Ascending aorta (tissue), 2 donors: ENCODE data around the gene USP6NL. TPM values are rescaled to one million over a fixed set of nuclear protein-coding genes. Genes with fewer than 3 reads are reported as not detected.

Experiments
- DNase-seq, 2 donors: peaks; one replicate each; pipeline ENCODE4 v3.0.0-alpha.2; 2019; ENCODE audit warnings: low spot score in 2 of 2
- H3K27ac ChIP-seq, 2 donors: fragments of 200-600 bp; sonication (generic); one replicate each; pipeline ENCODE4 v1.5.1; 2016 to 2017; ENCODE audit warnings: mild to moderate bottlenecking in 1 of 2
- H3K27me3 ChIP-seq: fragments of 200-600 bp; sonication (generic); one replicate; pipeline ENCODE4 v1.5.1; 2017
- H3K36me3 ChIP-seq, 2 donors: fragments of 200-600 bp; sonication (generic); one replicate each; pipeline ENCODE4 v1.5.1; 2016
- H3K4me1 ChIP-seq, 2 donors: fragments of 200-600 bp; sonication (generic); one replicate each; pipeline ENCODE4 v1.5.1; 2016 to 2017; ENCODE audit warnings: mild to moderate bottlenecking in 1 of 2
- H3K4me3 ChIP-seq, 2 donors: fragments of 200-600 bp; sonication (generic); one replicate each; pipeline ENCODE4 v1.5.1; 2016 to 2017; ENCODE audit warnings: mild to moderate bottlenecking in 1 of 2
- H3K9me3 ChIP-seq, 2 donors: fragments of 200-600 bp; sonication (generic); one replicate each; pipeline ENCODE4 v1.5.1; 2016
- CTCF ChIP-seq, 3 experiments: fragments of 200-600 bp in 2 of 3; fragments of 450-650 bp in 1 of 3; sonication (generic) in 2 of 3; IDR thresholded peaks; one replicate each; pipeline ENCODE4 v1.5.1; 2016 to 2019; ENCODE audit warnings: antibody characterized with exemption in 3 of 3, mild to moderate bottlenecking in 1 of 3, moderate library complexity in 1 of 3
- intact Hi-C: fragments of 100-400 bp; cut with DNase I; formaldehyde crosslinking; loops from one replicate; pipeline ENCODE4 v1.15.1; 2023
- total RNA-seq: library from RNA; depleted of rRNA; stranded (reverse); fragments of >200 nt; gene quantifications from one replicate; pipeline ENCODE4 v1.1.0, GENCODE V29; 2016

USP6NL gene
- 20.5 TPM for total RNA-seq

- Histone ChIP-seq H3K4me1 (peaks cover 0 to 3% of the 10 kb centered on the region in 2 donors), H3K9me3 (no peaks in the 10 kb centered on the region), H3K4me3 (peak within 1 kb of the TSS; percentile 91 to 96), H3K36me3 (no peaks in the 10 kb centered on the region), H3K27ac (peak within 1 kb of the TSS; percentile 89 to 90), H3K27me3 (no peaks in the 10 kb centered on the region)
- peak; percentile 36 to 91 for DNase-seq
- no peak for TF ChIP-seq CTCF (IDR thresholded peaks at IDR 0.05)
- intact Hi-C loops = loop anchor here (2.0 to 10.0 kb wide), 6 partner anchors 59 to 1736 kb away; partner anchors contain the start of genes DHTKD1, ECHDC3 and SEPHS1
Measured at GRCh38 chr10:11611248-11612020, at the start of gene USP6NL. Gene USP6NL, minus strand, starts transcription at chr10:11611650. Its CDS starts 14,016 bp downstream, at chr10:11597634.

DNA sequence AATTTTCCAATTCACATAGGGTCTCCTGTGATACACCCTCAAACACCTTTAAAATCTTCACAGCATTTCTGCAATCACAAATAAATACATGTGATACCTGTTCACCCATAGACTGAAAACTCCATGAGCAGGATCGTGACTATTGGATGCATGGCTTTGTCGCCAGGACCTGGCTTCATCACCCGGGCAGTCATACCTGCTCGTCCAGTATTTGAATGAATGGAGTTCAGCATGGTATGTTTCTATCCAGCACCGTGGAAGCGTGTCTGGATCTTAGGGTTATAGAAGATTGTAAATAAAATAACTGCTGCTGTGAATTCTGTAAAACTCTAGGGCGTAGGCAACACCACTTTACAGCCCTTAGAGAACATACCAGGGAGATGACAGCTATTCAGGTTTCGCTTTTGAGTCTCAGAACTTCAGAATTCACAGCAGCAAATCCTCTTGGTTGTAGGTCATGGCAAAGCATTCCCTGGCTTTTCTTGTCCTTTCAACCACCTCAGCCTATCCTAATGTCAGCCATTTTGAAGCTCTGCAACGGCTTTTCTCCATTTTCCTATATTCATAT is 47.4 kb upstream of the USP6NL start:
- TF ChIP-seq CTCF (IDR thresholded peaks at IDR 0.05) = no peak
- no peaks in the 10 kb centered on the region for H3K27me3 ChIP-seq
- no peaks in the 10 kb centered on the region for H3K36me3 ChIP-seq
- no peak overlapping the region for H3K4me3 ChIP-seq
- no peaks in the 10 kb centered on the region for H3K9me3 ChIP-seq
- H3K27ac ChIP-seq = no peak overlapping the region
- peak in 1 of 2 donors; percentile 40 for DNase-seq
- H3K4me1 ChIP-seq = no peaks in the 10 kb centered on the region
- intact Hi-C loops = no loop called here

GRCh38 chr10:11655836-11656235 is 44.4 kb upstream of the USP6NL start:
- H3K4me3 ChIP-seq = no peak overlapping the region
- no peaks in the 10 kb centered on the region for H3K4me1 ChIP-seq
- H3K9me3 ChIP-seq = no peaks in the 10 kb centered on the region
- no peak for TF ChIP-seq CTCF (IDR thresholded peaks at IDR 0.05)
- no peaks in the 10 kb centered on the region for H3K27me3 ChIP-seq
- no peak overlapping the region for H3K27ac ChIP-seq
- H3K36me3 ChIP-seq = no peaks in the 10 kb centered on the region
- no peak for DNase-seq
- intact Hi-C loops = no loop called here

GRCh38 chr10:11654659-11655058 is 43.2 kb upstream of the USP6NL start:
- intact Hi-C loops = no loop called here

GRCh38 chr10:11653758-11654471 is 42.5 kb upstream of the USP6NL start:
- H3K4me3 ChIP-seq = no peak overlapping the region
- H3K27me3 ChIP-seq = no peaks in the 10 kb centered on the region
- intact Hi-C loops = no loop called here
- no peak for TF ChIP-seq CTCF (IDR thresholded peaks at IDR 0.05)
- no peak for DNase-seq
- H3K4me1 ChIP-seq = no peaks in the 10 kb centered on the region
- no peaks in the 10 kb centered on the region for H3K9me3 ChIP-seq
- H3K27ac ChIP-seq = no peak overlapping the region
- H3K36me3 ChIP-seq = no peaks in the 10 kb centered on the region

More at GRCh38 chr10:11654659-11655058, 43.2 kb upstream of the USP6NL start:
- Histone ChIP-seq H3K9me3 (no peaks in the 10 kb centered on the region), H3K27me3 (no peaks in the 10 kb centered on the region), H3K4me1 (no peaks in the 10 kb centered on the region), H3K36me3 (no peaks in the 10 kb centered on the region), H3K27ac (no peak overlapping the region), H3K4me3 (no peak overlapping the region)
- TF ChIP-seq CTCF (IDR thresholded peaks at IDR 0.05) = no peak
- DNase-seq = no peak
